CD4-positive, CD25-positive, alpha-beta regulatory T cell (primary cell): ENCODE results near the gene HACD1. TPM values are rescaled to one million over a fixed set of nuclear protein-coding genes. Genes with fewer than 3 reads are reported as not detected.
"Not testable (repeated sequence)": the region's sequence is repeated elsewhere in the genome, so short reads cannot be mapped to it uniquely, and the experiment has no call there.

Experiments
- ATAC-seq, 2 donors: fragments of 150-1000 bp; cut with Tn5 transposase; one replicate each; pipeline ENCODE4 v1.10.0; 2021; ENCODE audit warnings: low read depth in 2 of 2, moderate number of reproducible peaks in 2 of 2, moderate library complexity in 1 of 2
- DNase-seq, 3 donors: peaks; one replicate each; pipeline versions ENCODE4 v3.0.0 to v3.0.0-alpha.2; 2012 to 2022; ENCODE audit warnings: mixed read lengths in 1 of 3
- H3K27ac ChIP-seq: one replicate; pipeline ENCODE4 v1.7.0; 2013; ENCODE audit warnings: mild to moderate bottlenecking, low read length; ENCODE audit not compliant: insufficient read depth, poor library complexity, severe bottlenecking
- H3K27me3 ChIP-seq: one replicate; pipeline ENCODE4 v1.7.0; 2013; ENCODE audit warnings: low read length; ENCODE audit not compliant: control insufficient read depth, insufficient read depth
- H3K36me3 ChIP-seq: one replicate; pipeline ENCODE4 v1.7.0; 2013; ENCODE audit warnings: mild to moderate bottlenecking, low read length, moderate library complexity; ENCODE audit not compliant: control insufficient read depth, insufficient read depth
- H3K4me1 ChIP-seq: 2 replicates; pipeline ENCODE4 v1.7.0; 2013; ENCODE audit warnings: mild to moderate bottlenecking, low read length; ENCODE audit not compliant: insufficient read depth, control insufficient read depth, poor library complexity, severe bottlenecking
- H3K4me3 ChIP-seq: one replicate; pipeline ENCODE4 v1.7.0; 2013; ENCODE audit warnings: low read depth, mild to moderate bottlenecking, low read length, moderate library complexity
- H3K9me3 ChIP-seq, 2 experiments: 1 replicate in 1 of 2; 2 replicates in 1 of 2; pipeline ENCODE4 v1.7.0; 2013; ENCODE audit warnings: low read length in 2 of 2, mild to moderate bottlenecking in 1 of 2, moderate library complexity in 1 of 2; ENCODE audit not compliant: control insufficient read depth in 2 of 2
- H3K27ac Mint-ChIP-seq, 3 donors: one replicate each; pipeline ENCODE4 v1.8.0; 2020 to 2022; ENCODE audit warnings: mild to moderate bottlenecking in 3 of 3, mixed read lengths in 3 of 3, moderate library complexity in 2 of 3
- H3K27me3 Mint-ChIP-seq: one replicate; pipeline ENCODE4 v1.8.0; 2022; ENCODE audit warnings: mild to moderate bottlenecking, mixed read lengths
- H3K36me3 Mint-ChIP-seq: one replicate; pipeline ENCODE4 v1.8.0; 2020; ENCODE audit warnings: mixed read lengths
- H3K4me1 Mint-ChIP-seq, 4 donors: one replicate each; pipeline ENCODE4 v1.8.0; 2020 to 2022; ENCODE audit warnings: mixed read lengths in 4 of 4, mild to moderate bottlenecking in 1 of 4
- H3K4me3 Mint-ChIP-seq, 4 donors: one replicate each; pipeline ENCODE4 v1.8.0; 2020 to 2022; ENCODE audit warnings: mild to moderate bottlenecking in 4 of 4, mixed read lengths in 4 of 4, moderate library complexity in 3 of 4
- H3K9me3 Mint-ChIP-seq, 7 donors: one replicate each; pipeline ENCODE4 v1.8.0; 2020 to 2022; ENCODE audit warnings: mixed read lengths in 7 of 7, mild to moderate bottlenecking in 3 of 7, moderate library complexity in 2 of 7
- polyA plus RNA-seq, 4 donors: library from polyadenylated mRNA; unstranded; fragments of 300-500 nt; fragmentation: Illumina TruSeq; gene quantifications; one replicate each; pipeline ENCODE4 v1.2.3, GENCODE V29; 2021
- total RNA-seq: library from RNA; stranded (reverse); gene quantifications from one replicate; pipeline ENCODE4 v1.2.3, GENCODE V29; 2022

Gene HACD1
- total and polyA plus RNA-seq, 5 donors from 2014 or later = 22.0 to 65.8 (median 40.4) TPM

DNA sequence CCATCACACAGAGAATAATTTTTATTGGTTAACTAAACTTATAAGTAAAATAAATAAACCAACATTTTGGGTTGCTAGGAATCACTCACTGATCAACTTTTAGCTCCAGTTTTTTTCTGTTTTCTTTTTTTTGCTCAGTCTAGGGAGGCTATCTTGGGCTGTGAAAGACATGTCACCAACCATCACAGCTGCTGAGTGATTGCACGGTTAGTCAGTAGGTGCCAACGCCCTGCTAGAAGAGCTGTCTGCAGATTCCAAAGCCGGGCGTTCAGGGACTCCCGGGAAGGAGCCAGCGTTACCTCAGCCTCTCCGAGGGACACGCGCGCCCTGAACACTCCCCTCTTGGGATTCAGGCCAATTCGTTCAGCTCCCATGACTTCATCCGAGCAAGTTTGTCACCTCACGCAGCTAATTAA is 26.2 kb upstream of the HACD1 start:
- Mint-ChIP-seq H3K27me3 (peaks cover 5% of the 10 kb centered on the region), H3K4me3 (peak overlapping the region; percentile 94 to 100 (median 100)), H3K27ac (peak overlapping the region; percentile 100), H3K4me1 (peaks cover under 1 to 54% (median 18%) of the 10 kb centered on the region in 4 donors), H3K9me3 (peaks cover 0 to 1% (median 0%) of the 10 kb centered on the region in 7 donors), H3K36me3 (peaks cover 28% of the 10 kb centered on the region)
- H3K27me3 ChIP-seq = no peaks in the 10 kb centered on the region
- peak overlapping the region; percentile 100 for H3K4me3 ChIP-seq
- DNase-seq = peak in 1 of 3 donors; percentile 29
- H3K9me3 ChIP-seq = peaks cover 0 to 2% of the 10 kb centered on the region in 2 experiments
- peaks cover 11% of the 10 kb centered on the region for H3K36me3 ChIP-seq
- H3K4me1 ChIP-seq = peaks cover 35% of the 10 kb centered on the region
- H3K27ac ChIP-seq = peak overlapping the region; percentile 97
- ATAC-seq = peak in 1 of 2 donors; percentile 2

GRCh38 chr10:17640331-17640816 is 23.2 kb upstream of the HACD1 start:
- no peak for DNase-seq

DNA sequence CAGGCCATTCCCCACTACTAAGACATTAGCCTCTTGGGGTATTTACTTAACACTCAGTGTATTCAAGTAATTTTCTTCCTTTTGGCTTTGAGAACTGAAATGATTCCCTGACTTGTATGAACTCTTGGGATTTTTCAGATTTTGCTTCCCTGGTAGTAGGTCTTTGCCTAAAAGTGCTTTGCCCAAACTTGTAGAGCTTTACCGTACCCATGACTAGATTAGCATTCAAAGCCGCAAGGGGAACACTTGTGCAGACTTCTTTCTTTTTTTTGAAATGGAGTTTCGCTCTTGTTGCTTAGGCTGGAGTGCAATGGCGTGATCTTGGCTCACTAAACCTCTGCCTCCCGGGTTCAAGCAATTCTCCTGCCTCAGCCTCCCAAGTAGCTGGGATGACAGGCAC is 20.7 kb upstream of the HACD1 start:
- peaks cover 0 to 2% of the 10 kb centered on the region in 2 experiments for H3K9me3 ChIP-seq
- ATAC-seq (no peak), DNase-seq (no peak)
- peaks cover 4% of the 10 kb centered on the region for H3K27me3 Mint-ChIP-seq
- H3K4me3 Mint-ChIP-seq = peak overlapping the region in 1 of 4 donors; percentile 4
- peaks cover 0 to 12% (median 4%) of the 10 kb centered on the region in 4 donors for H3K4me1 Mint-ChIP-seq
- H3K27ac Mint-ChIP-seq = no peak overlapping the region
- H3K36me3 Mint-ChIP-seq = no peaks in the 10 kb centered on the region
- H3K9me3 Mint-ChIP-seq = peaks cover 0 to 4% (median 0%) of the 10 kb centered on the region in 7 donors
- no peak overlapping the region for H3K27ac ChIP-seq
- no peaks in the 10 kb centered on the region for H3K36me3 ChIP-seq
- H3K4me1 ChIP-seq = peaks cover 4% of the 10 kb centered on the region
- H3K4me3 ChIP-seq = no peak overlapping the region
- H3K27me3 ChIP-seq = peaks cover 2% of the 10 kb centered on the region

More at GRCh38 chr10:17640331-17640816, 23.2 kb upstream of the HACD1 start:
- H3K36me3 ChIP-seq = no peaks in the 10 kb centered on the region
- Mint-ChIP-seq H3K4me1 (peaks cover 0 to 31% (median 8%) of the 10 kb centered on the region in 4 donors), H3K4me3 (peak overlapping the region in 2 of 4 donors; percentile 23 to 67), H3K27ac (no peak overlapping the region), H3K36me3 (peaks cover 10% of the 10 kb centered on the region), H3K27me3 (peaks cover 9% of the 10 kb centered on the region), H3K9me3 (peaks cover 0 to 4% (median 0%) of the 10 kb centered on the region in 7 donors)
- no peak for ATAC-seq
- peaks cover 12% of the 10 kb centered on the region for H3K4me1 ChIP-seq
- no peaks in the 10 kb centered on the region for H3K27me3 ChIP-seq
- H3K9me3 ChIP-seq = peaks cover 0 to 2% of the 10 kb centered on the region in 2 experiments
- H3K4me3 ChIP-seq = no peak overlapping the region
- H3K27ac ChIP-seq = no peak overlapping the region

DNA sequence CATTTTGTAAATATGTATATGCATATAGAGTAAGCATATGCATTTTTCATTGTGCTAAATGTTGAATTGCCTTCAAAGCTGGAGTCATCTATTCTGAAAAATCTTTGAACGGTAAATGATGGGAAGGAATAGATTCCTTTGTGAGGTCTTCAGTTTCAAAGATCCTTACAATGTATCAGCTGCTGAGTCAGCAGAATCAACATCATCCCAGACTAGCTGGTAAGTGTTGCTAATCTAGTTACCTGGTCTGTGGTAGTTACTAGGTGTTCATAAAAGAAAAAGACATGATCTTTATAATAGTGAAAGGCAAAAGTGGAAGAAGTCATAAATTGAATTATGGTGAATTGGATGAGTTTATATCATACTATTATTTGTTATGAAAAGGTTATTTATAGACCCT is 16.2 kb upstream of the HACD1 start:
- H3K4me1 ChIP-seq = no peaks in the 10 kb centered on the region
- ATAC-seq = no peak

DNA sequence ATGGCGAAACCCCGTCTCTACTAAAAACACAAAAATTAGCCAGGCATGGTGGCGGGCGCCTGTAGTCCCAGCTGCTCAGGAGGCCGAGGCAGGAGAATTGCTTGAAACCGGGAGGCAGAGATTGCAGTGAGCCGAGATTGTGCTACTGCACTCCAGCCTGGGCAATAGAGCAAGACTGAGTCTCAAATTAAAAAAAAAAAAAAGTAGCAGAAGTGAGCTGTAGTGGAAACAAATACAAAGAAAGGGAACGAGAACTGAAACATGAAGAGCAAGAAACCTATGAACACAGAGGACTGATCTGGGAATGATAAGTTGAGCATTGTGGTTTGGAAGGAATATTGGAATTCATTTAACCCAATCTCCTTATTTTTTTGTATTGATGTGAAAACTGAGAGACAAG is 15.4 kb upstream of the HACD1 start:
- not testable (repeated sequence) for H3K9me3 Mint-ChIP-seq, H3K36me3 ChIP-seq, H3K4me1 Mint-ChIP-seq, H3K27ac ChIP-seq, H3K9me3 ChIP-seq, ATAC-seq, H3K27me3 ChIP-seq, DNase-seq, H3K4me3 Mint-ChIP-seq, H3K27me3 Mint-ChIP-seq, H3K4me3 ChIP-seq, H3K4me1 ChIP-seq, H3K36me3 Mint-ChIP-seq
- peak overlapping the region in 1 of 3 donors; percentile 43 for H3K27ac Mint-ChIP-seq

More for the DNA sequence above, 16.2 kb upstream of the HACD1 start:
- peaks cover 4% of the 10 kb centered on the region for H3K27me3 Mint-ChIP-seq
- H3K36me3 Mint-ChIP-seq = no peaks in the 10 kb centered on the region
- no peak for DNase-seq
- Histone ChIP-seq H3K4me3 (no peak overlapping the region), H3K27ac (no peak overlapping the region), H3K27me3 (peaks cover 2% of the 10 kb centered on the region), H3K9me3 (no peaks in the 10 kb centered on the region), H3K36me3 (no peaks in the 10 kb centered on the region)
- peaks cover 0 to 2% (median 0%) of the 10 kb centered on the region in 7 donors for H3K9me3 Mint-ChIP-seq
- H3K4me1 Mint-ChIP-seq = no peaks in the 10 kb centered on the region
- no peak overlapping the region for H3K4me3 Mint-ChIP-seq
- H3K27ac Mint-ChIP-seq = no peak overlapping the region

DNA sequence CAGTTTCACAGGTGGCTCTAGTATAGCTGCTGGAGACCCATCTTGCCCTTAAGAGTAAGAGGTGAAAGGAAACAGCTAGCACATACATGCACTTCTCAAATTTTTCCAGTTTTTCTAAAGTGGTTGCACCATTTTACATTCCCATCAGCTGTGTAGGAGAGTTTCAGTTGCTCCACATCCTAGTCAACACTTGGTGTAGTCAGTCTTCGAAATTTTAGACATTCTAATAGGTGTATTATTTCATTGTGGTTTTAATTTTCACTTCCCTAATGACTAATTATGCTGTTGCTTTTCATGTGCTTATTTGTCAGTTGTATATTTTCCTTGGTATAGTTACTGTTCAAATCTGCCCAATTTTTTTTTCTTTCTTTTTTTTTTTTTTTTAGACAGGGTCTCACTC is 9.5 kb upstream of the HACD1 start:
- H3K9me3 Mint-ChIP-seq = no peaks in the 10 kb centered on the region
- Histone ChIP-seq H3K9me3 (no peaks in the 10 kb centered on the region), H3K4me1 (no peaks in the 10 kb centered on the region), H3K27ac (no peak overlapping the region), H3K27me3 (no peaks in the 10 kb centered on the region), H3K36me3 (no peaks in the 10 kb centered on the region), H3K4me3 (no peak overlapping the region)
- no peak overlapping the region for H3K4me3 Mint-ChIP-seq
- H3K27me3 Mint-ChIP-seq = peaks cover 17% of the 10 kb centered on the region
- no peaks in the 10 kb centered on the region for H3K36me3 Mint-ChIP-seq
- DNase-seq = no peak
- H3K27ac Mint-ChIP-seq = no peak overlapping the region
- no peak for ATAC-seq
- H3K4me1 Mint-ChIP-seq = no peaks in the 10 kb centered on the region

DNA sequence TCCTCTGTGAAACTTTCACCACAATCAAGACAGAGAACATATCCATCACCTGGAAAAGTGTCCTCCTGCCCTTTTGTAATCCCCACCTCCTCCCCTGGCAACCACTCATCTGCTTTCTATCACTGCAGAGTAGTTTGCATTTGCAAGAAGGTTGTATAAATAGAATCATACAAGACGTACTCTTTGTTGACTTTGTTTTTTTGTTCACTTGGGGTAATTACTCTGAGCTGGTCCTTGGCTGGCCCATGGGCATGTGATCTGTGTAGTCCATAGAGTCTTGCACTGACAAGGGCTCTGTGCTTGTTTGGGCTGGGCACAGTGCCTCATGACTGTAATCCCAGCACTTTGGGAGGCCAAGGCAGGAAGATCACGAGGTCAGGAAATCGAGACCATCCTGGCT is 7.8 kb upstream of the HACD1 start:
- H3K4me1 Mint-ChIP-seq = no peaks in the 10 kb centered on the region
- peaks cover 18% of the 10 kb centered on the region for H3K27me3 Mint-ChIP-seq
- H3K4me3 Mint-ChIP-seq = no peak overlapping the region
- H3K9me3 Mint-ChIP-seq = no peaks in the 10 kb centered on the region
- DNase-seq (no peak), ATAC-seq (no peak)
- no peak overlapping the region for H3K4me3 ChIP-seq
- H3K9me3 ChIP-seq = no peaks in the 10 kb centered on the region
- H3K27ac Mint-ChIP-seq = no peak overlapping the region
- H3K27ac ChIP-seq = no peak overlapping the region
- H3K27me3 ChIP-seq = no peaks in the 10 kb centered on the region
- no peaks in the 10 kb centered on the region for H3K36me3 Mint-ChIP-seq
- H3K36me3 ChIP-seq = no peaks in the 10 kb centered on the region
- no peaks in the 10 kb centered on the region for H3K4me1 ChIP-seq

DNA sequence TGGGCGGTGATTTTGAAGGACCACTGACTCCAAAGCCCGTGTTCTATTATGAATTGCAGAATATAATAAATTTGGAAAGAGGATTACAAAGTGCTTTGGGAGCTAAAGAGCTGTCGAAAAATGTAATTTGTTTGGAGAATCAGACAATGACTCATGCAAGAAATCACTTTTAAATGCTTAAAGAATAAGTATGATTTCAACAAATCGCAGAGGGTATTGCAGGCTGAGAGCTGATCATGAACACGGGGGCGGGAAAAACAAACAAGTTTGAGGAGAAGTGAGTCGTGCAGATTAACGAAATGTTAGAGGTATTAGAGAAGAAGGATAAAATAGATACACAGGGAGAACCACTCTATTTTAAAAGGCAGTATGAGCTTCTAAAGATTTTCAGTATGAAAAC is 4.9 kb upstream of the HACD1 start:
- ATAC-seq (no peak), DNase-seq (no peak)
- H3K4me3 Mint-ChIP-seq = peak overlapping the region in 1 of 4 donors; percentile 39
- no peak overlapping the region for H3K27ac ChIP-seq
- H3K36me3 ChIP-seq = no peaks in the 10 kb centered on the region
- peaks cover 6% of the 10 kb centered on the region for H3K4me1 ChIP-seq
- no peak overlapping the region for H3K27ac Mint-ChIP-seq
- no peaks in the 10 kb centered on the region for H3K9me3 ChIP-seq
- no peaks in the 10 kb centered on the region for H3K9me3 Mint-ChIP-seq
- H3K36me3 Mint-ChIP-seq = no peaks in the 10 kb centered on the region
- H3K4me3 ChIP-seq = no peak overlapping the region
- H3K4me1 Mint-ChIP-seq = peaks cover 0 to 9% (median 3%) of the 10 kb centered on the region in 4 donors
- peaks cover 23% of the 10 kb centered on the region for H3K27me3 Mint-ChIP-seq
- no peaks in the 10 kb centered on the region for H3K27me3 ChIP-seq
